Measurements from ENCODE around the gene CANT1. TPM values are rescaled to one million over a fixed set of nuclear protein-coding genes. Genes with fewer than 3 reads are reported as not detected.

The CANT1 gene
- total and polyA plus RNA-seq, 9 of the 15 experiments (the other 6 are each of a cell fraction or from before 2014, with no cell fraction given), result 2.7 to 66.4 (median 22.5) TPM

DNA sequence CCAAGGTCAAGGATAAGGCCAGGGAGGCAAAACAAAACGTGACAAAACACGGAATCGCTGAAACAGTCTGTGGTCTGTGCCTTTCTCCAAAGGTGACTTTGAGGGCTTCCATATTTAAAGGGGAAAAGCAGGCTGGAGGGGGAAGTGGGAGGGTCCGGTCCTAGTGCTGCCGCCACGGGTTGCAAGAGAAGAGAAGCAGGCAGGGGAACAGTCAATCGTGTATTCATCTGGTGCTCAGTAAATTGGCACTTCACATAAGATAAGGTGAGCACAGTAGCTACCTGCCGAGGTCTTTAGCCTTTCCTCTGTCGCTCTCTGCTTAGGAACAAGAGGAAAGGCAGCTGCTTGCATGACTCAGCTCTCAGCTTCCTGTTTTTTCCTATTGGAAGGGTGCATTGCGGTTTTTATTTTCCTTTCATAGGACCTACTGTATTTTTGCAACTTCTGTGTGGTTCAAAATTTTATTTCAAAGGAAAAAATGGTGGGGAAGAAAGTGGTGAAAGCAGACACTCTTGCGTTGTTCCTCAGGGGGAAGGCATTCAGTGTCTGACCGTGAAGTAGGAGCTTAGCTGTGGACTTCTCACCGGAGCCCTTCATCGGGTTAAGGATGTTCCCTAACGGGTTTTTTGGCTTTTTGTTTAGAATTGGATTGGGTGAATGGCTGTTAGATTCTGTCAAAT is 22.8 kb downstream of the CANT1 start (continued):
- TF ChIP-seq ZEB2 (IDR thresholded peaks at IDR 0.05) (peak; percentile 72), IFI16 (CRISPR knock-in tag; IDR thresholded peaks at IDR 0.05) (no peak), MXI1 (IDR thresholded peaks at IDR 0.05; ENCODE audit: low read depth, low read length) (no peak), FOS (IDR thresholded peaks at IDR 0.05; ENCODE audit: extremely low read depth, insufficient read length) (no peak), SRF (CRISPR knock-in tag; IDR thresholded peaks at IDR 0.05) (no peak), RNF2 (IDR thresholded peaks at IDR 0.05) (no peak), ZBTB1 (CRISPR knock-in tag; IDR thresholded peaks at IDR 0.05; ENCODE audit: borderline replicate concordance, low read depth) (no peak), BCL6 (CRISPR knock-in tag; IDR thresholded peaks at IDR 0.05) (no peak), BHLHE40 (IDR thresholded peaks at IDR 0.05; ENCODE audit: low read length) (peak; percentile 7; the same call in 1 of the 2 replicates), CBFB (CRISPR knock-in tag; IDR thresholded peaks at IDR 0.05) (no peak), ATF7 (IDR thresholded peaks at IDR 0.05) (no peak), ZKSCAN8 (CRISPR knock-in tag; IDR thresholded peaks at IDR 0.05) (no peak), TBL1XR1 (IDR thresholded peaks at IDR 0.05; ENCODE audit: low read length in 2 of 2) (0 out of 4 replicates have a peak, but pooled peaks of 1 of the 2 experiments have one; percentile 23), OTX1 (CRISPR knock-in tag; IDR thresholded peaks at IDR 0.05) (0 out of 2 replicates have a peak, but pooled peaks have one; percentile 7), ZNF140 (CRISPR knock-in tag; IDR thresholded peaks at IDR 0.05) (no peak), FOXK2 (conservative IDR thresholded peaks at IDR 0.05 in 1 of 2, IDR thresholded peaks at IDR 0.05 in 1 of 2; ENCODE audit: low read depth in 2 of 2) (no peak), SMAD4 (CRISPR knock-in tag; conservative IDR thresholded peaks at IDR 0.05) (no peak), EHMT2 (IDR thresholded peaks at IDR 0.05) (no peak), ZNF778 (CRISPR knock-in tag; IDR thresholded peaks at IDR 0.05) (no peak), TARDBP (IDR thresholded peaks at IDR 0.05) (no peak), BRD4 (IDR thresholded peaks at IDR 0.05) (no peak)
- TF ChIP-seq, protein P1, sequence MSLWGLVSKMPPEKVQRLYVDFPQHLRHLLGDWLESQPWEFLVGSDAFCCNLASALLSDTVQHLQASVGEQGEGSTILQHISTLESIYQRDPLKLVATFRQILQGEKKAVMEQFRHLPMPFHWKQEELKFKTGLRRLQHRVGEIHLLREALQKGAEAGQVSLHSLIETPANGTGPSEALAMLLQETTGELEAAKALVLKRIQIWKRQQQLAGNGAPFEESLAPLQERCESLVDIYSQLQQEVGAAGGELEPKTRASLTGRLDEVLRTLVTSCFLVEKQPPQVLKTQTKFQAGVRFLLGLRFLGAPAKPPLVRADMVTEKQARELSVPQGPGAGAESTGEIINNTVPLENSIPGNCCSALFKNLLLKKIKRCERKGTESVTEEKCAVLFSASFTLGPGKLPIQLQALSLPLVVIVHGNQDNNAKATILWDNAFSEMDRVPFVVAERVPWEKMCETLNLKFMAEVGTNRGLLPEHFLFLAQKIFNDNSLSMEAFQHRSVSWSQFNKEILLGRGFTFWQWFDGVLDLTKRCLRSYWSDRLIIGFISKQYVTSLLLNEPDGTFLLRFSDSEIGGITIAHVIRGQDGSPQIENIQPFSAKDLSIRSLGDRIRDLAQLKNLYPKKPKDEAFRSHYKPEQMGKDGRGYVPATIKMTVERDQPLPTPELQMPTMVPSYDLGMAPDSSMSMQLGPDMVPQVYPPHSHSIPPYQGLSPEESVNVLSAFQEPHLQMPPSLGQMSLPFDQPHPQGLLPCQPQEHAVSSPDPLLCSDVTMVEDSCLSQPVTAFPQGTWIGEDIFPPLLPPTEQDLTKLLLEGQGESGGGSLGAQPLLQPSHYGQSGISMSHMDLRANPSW (CRISPR knock-in tag; IDR thresholded peaks at IDR 0.05), result no peak
- TF ChIP-seq, protein P2, sequence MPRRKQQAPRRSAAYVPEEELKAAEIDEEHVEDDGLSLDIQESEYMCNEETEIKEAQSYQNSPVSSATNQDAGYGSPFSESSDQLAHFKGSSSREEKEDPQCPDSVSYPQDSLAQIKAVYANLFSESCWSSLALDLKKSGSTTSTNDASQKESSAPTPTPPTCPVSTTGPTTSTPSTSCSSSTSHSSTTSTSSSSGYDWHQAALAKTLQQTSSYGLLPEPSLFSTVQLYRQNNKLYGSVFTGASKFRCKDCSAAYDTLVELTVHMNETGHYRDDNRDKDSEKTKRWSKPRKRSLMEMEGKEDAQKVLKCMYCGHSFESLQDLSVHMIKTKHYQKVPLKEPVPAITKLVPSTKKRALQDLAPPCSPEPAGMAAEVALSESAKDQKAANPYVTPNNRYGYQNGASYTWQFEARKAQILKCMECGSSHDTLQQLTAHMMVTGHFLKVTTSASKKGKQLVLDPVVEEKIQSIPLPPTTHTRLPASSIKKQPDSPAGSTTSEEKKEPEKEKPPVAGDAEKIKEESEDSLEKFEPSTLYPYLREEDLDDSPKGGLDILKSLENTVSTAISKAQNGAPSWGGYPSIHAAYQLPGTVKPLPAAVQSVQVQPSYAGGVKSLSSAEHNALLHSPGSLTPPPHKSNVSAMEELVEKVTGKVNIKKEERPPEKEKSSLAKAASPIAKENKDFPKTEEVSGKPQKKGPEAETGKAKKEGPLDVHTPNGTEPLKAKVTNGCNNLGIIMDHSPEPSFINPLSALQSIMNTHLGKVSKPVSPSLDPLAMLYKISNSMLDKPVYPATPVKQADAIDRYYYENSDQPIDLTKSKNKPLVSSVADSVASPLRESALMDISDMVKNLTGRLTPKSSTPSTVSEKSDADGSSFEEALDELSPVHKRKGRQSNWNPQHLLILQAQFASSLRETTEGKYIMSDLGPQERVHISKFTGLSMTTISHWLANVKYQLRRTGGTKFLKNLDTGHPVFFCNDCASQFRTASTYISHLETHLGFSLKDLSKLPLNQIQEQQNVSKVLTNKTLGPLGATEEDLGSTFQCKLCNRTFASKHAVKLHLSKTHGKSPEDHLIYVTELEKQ (CRISPR knock-in tag; IDR thresholded peaks at IDR 0.05), result no peak
- TF ChIP-seq, protein P3, sequence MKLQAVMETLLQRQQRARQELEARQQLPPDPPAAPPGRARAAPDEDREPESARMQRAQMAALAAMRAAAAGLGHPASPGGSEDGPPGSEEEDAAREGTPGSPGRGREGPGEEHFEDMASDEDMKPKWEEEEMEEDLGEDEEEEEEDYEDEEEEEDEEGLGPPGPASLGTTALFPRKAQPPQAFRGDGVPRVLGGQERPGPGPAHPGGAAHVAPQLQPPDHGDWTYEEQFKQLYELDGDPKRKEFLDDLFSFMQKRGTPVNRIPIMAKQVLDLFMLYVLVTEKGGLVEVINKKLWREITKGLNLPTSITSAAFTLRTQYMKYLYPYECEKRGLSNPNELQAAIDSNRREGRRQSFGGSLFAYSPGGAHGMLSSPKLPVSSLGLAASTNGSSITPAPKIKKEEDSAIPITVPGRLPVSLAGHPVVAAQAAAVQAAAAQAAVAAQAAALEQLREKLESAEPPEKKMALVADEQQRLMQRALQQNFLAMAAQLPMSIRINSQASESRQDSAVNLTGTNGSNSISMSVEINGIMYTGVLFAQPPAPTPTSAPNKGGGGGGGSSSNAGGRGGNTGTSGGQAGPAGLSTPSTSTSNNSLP (IDR thresholded peaks at IDR 0.05; ENCODE audit: borderline replicate concordance, low read depth, low read length), result no peak
